Measurements from ENCODE around the gene NEMP2.

DNA sequence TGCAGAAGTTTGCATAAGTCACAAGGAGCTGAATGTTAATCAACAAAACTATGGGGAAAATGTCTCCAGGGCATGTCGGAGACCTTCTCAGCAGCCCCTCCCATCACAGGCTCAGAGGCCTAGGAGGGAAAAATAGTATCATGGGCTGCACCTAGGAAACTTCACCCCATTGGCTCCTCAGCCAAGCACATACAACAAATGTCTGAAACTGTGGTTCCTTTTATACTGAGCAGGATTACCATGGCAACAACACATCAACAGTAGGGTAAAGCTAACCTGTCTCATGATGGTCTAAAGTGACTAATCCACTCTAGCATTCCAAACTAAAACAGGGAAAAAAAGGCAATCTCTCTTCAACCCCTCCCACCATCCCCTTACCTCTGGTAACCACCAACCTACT is 3.2 kb upstream of the NEMP2 start:
- TF ChIP-seq SPI1 (IDR thresholded peaks at IDR 0.05; ENCODE audit: borderline replicate concordance, low read depth) (no peak), CTCF (IDR thresholded peaks at IDR 0.05; ENCODE audit: insufficient read depth, low read length) (no peak), REST (IDR thresholded peaks at IDR 0.05; ENCODE audit: insufficient replicate concordance, low read depth) (no peak), POLR2AphosphoS5 (IDR thresholded peaks at IDR 0.05; ENCODE audit: low read depth) (no peak)

All from HL-60 (cell line).